Occipital lobe (tissue), 2 donors: ENCODE measurements around the gene OSGIN1. TPM values are rescaled to one million over a fixed set of nuclear protein-coding genes. Genes with fewer than 3 reads are reported as not detected.
A peak's percentile ranks its signal among the peaks of the same experiment; 100 is the strongest.
"Not testable (repeated sequence)": the region's sequence is repeated elsewhere in the genome, so short reads cannot be mapped to it uniquely, and the experiment has no call there.

ENCODE experiments used
- DNase-seq: peaks from one replicate; lab custom pipeline; 2025; lab: John Stamatoyannopoulos, UW
- total RNA-seq: library from RNA; depleted of rRNA; stranded (reverse); fragments of >200 nt; gene quantifications from one replicate; pipeline ENCODE4 v1.2.3, GENCODE V29; 2014

The OSGIN1 gene
- total RNA-seq, 1 donor from 2014 or later: 0.31 TPM

DNA sequence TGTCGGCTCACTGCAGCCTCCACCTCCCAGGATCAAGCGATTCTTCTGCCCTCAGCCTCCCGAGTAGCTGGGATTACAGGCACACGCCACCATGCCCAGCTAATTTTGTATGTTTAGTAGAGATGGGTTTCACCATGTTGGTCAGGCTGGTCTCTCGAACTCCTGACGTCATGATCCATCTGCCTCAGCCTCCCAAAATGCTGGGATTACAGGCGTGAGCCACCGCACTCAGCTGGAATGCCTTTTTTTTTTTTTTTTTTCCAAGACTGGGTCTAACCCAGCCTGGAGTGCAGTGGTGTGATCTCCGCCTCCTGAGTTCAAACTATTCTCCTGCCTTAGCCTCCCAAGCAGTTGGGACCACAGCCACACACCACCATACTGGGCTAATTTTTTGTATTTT lies 11.5 kb upstream of the OSGIN1 start:
- not testable (repeated sequence) for DNase-seq

DNA sequence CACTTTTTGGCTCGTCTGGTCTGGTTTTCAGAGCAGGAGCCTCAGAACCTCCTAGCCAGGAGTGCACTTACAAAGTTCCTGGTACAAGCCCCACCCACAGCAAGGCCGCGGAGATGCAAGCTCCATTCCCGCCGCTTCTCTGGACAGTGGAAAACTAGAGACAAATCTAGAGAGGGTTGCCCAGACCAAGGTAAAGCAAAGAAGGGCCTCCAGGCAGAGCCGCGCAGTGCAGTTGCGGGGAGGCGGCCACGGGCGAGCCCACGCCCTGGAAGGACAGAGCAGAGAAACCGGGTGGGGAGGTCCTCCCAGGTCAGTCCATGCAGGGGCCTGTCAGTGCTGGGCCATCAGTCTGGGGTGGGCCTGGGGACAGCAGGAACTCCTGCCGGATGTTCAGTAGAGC lies 11.0 kb upstream of the OSGIN1 start:
- no peak for DNase-seq

DNA sequence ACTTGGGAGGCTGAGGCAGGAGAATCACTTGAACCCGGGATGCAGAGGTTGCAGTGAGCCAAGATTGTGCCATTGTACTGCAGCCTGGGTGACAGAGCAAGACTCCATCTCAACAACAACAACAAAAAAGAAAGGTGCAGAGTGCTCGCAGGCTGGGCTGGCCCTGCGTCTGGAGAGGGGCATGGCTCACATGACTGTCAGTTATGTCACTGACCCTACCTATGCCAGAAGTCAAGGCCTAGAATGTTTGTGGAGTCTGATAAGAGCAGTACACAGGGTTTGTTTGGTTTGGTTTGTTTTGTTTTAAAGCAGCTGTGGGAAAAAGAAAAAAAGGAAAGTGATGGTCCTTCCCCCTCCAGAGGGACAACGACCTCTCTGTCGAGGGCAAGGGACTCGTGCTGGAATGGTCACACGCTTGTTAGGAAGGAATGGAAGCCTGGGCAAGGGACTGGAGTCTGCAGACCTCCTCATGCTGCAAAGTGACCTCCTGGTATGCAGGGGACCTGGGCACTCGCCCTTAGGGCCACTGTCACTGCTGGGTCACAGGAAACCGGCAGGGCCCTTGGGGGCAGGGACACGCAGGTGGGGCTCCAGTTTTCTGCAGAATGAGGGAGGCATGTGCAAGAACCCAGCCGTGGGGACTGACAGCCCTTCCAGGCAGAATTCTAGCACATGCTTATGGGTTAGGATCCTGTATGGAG lies 10.1 kb upstream of the OSGIN1 start:
- no peak for DNase-seq

- DNase-seq: no peak
These were observed 9.5 kb upstream of the OSGIN1 start for GRCh38 chr16:83943516-83944050.

DNA sequence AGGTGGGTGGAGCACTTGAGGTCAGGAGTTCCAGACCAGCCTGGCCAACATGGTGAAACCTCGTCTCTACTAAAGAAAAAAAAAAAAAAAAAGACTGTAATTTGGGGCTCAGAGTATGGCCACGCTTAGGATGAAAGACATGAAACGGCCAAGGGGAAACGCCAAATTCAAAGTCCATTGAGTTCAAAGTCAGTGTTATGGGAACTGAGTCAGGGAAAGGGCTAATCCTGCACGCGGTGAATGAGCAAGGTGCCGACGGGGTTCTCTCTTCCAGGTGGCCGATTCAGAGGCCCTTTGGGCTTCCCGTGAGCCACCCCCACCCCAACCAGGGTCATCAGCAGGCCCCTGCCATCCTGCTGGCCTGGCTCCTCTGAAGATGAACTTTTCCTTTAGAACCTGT lies 7.5 kb upstream of the OSGIN1 start:
- DNase-seq: no peak

DNA sequence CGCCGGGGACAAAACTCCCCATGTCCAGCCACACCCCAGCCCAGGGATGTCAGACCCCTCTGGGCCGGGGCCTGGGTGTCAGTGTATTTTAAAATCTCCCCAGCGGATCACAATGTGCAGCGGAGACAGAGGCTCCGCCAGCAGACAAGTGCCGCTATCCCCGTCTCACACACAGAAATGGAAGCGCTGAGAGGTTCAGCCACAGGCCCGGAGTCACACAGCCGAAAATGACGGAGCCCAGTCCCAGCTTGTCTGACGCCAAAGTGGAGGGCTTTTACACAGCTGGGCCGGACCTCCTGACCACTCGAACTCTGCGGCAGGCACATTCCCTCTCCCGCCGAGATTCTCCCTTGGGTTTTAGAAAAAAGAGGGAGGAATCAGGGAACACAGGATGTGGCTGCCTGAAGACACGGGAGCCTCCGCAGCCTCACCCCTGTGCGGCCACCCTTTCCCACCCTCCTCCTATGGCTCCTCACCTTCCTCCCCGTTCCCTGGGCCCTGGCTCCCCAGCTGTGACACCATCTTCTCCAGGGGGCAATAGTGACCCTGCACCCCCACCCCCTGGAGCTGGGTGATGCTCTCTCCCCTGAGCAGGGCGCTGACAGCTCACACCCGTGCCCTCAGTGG lies 6.8 kb upstream of the OSGIN1 start:
- no peak for DNase-seq

DNA sequence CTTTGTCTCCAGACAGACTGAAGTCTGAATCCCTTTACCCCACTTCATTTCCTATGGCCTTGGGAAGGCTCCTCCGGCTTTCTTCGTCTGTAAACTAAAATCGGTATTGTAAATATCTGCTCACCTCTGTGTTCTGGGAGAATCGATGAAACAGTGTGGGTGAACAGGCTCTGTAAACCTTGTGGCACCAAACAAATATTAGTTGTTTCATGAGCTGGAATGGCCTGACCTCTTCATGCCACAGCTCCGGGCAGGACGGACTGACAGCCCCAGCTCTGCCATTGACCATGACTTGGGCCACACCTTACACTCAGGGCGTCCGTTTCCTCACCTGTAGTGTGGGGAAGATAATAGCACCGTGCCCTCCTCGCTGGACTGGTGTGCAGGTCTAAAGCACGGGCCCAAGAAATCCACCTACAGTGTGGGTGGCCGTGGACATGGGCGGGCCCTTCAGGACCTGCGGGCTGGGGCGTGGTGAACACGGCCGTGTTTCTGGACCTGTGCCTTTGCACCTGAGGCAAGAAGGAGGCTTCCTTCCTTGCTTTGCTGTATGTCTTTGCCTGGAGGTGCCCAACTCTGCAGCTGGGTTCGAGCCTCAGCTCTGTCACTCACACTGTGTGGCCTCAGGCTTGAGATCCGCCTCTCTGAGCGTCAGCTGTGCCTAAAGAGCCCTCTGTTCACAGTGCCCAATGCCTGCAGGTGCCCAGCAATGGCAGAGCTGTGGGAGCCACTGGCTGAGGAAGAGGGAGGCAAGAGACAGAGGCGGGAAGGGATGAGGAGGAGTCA lies 6.1 kb upstream of the OSGIN1 start:
- no peak for DNase-seq

DNA sequence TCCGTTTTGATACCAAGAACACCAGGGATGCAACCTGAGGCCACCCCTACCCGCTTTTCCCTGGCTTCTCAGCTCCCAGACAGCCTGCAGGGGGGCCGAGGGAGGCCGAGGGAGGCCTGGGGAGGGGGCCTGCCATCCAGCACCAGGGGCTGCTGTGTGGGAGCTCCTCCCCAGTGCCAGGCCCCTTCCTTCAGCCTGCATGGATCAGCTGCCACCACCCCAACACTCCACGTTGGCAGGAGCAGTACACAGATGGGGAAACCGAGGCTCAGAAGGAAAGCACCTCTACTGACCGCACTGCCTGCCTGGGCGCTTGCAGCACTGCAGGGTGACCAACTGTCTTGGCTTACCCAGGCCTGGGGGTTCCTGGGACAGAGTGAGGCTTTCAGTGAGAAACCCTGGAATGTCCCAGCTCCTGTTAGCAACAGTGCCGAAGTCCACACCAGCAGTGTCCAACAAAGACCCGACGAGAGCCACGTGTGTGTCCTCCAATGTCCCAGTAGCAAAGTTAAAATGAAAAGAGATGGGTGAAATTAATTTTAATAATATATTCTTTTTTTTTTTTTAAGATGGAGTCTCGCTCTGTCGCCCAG lies 5.3 kb upstream of the OSGIN1 start:
- DNase-seq: no peak

DNA sequence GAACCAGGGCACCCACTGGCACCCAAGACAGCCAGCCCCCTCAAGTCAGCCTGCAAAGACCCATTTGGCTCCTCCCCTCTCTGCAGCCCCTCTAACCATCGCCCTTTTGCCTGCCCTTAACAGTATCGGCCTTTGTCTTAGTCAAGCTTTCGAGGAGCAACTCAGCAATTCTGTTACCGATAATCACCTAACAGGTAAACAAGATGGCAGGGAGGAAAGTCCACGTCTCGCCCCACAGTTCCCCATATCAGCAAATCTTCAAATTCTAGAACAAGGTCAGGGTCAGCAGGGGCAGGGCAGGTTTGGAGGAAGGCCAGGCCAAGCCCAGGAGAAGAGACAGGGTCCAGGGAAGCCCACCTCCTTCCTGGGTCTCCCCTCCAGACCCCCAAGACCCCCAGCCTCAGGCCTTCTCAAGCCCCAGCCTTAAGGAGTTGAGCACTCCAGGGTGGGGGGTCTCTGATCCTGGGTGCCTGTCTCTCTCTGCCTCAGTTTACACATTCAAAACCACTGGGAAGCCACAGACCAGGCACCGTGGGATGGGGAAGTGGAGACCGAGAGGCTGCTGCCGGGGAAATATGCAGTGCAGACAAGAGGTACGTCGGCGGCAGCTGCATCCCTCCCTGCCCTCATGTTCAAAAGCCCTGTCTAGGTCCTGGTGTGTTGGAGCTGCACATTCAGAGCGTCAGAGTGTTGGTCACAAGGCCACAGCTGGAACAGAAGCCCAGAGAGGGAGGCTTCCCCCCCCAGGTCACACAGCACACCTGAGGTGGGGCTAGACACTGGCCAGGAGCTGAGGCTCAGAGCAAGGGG lies 3.9 kb upstream of the OSGIN1 start:
- DNase-seq: no peak

- DNase-seq: no peak
These were observed 3.4 kb upstream of the OSGIN1 start for GRCh38 chr16:83949724-83950001.

DNA sequence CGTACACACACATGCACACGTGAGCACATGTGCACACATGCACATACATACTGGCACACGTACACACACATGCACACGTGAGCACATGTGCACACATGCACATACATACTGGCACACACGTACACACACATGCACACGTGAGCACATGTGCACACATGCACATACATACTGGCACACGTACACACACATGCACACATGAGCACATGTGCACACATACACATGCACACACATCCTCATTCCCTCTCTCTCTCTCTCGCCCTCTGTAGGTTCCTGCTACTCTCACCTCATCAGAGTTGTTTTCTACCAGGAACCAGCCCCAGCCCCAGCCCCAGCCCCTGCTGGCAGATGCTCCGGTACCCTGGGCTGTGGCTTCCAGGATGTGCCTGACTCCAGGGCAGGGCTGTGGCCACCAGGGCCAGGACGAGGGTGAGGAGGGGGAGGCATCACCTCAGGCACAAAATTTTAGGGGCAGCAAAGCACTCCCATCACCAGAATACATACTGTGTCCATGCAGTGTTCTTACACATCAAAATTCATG lies 2.1 kb upstream of the OSGIN1 start:
- DNase-seq: not testable (repeated sequence)

DNA sequence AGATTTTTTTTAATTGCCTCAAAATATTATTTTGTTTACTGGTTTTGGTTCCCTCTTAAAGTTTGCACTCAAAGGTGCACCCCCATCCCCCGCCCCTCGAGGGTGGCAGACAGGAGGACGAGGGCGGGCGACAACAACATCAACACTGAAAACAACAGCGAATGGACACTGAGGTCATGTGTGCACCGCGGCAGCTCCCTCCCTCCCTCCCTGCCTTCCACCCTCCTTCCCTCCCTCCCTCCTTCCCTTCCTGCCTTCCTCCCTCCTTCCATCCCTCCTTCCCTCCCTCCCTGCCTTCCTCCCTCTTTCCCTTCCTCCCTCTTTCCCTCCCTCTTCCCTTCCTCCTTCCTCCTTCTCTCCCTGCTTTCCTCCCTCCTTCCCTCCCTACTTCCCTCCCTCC lies 1.5 kb upstream of the OSGIN1 start:
- no peak for DNase-seq

- DNase-seq: no peak
These were observed 477 bp upstream of the OSGIN1 start for GRCh38 chr16:83952587-83952939.

GRCh38 chr16:83953796-83954576 lies 946 bp downstream of the OSGIN1 start:
- DNase-seq: no peak

DNA sequence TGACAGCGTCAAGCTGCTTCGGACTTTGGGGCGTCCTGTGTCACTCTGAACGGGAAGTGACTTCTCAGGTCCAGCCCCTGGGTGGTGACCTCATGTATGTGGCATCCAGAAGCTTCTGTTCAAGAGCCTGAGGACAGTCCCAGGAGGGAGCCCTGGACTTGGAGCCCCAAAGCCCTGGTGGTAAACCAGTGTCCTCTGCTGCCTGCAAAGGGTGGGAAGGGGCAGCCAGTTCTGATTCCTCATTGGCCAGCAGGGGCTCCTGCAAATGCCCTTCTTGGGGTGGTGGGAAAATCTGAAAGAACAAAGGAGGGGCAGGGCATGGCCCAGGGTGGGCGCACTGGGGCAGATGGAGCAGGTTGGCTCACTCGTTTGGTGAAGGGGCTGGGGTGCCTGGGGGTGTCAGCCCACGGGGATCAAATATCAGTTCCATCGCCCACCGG lies 1.6 kb downstream of the OSGIN1 start:
- no peak for DNase-seq

DNA sequence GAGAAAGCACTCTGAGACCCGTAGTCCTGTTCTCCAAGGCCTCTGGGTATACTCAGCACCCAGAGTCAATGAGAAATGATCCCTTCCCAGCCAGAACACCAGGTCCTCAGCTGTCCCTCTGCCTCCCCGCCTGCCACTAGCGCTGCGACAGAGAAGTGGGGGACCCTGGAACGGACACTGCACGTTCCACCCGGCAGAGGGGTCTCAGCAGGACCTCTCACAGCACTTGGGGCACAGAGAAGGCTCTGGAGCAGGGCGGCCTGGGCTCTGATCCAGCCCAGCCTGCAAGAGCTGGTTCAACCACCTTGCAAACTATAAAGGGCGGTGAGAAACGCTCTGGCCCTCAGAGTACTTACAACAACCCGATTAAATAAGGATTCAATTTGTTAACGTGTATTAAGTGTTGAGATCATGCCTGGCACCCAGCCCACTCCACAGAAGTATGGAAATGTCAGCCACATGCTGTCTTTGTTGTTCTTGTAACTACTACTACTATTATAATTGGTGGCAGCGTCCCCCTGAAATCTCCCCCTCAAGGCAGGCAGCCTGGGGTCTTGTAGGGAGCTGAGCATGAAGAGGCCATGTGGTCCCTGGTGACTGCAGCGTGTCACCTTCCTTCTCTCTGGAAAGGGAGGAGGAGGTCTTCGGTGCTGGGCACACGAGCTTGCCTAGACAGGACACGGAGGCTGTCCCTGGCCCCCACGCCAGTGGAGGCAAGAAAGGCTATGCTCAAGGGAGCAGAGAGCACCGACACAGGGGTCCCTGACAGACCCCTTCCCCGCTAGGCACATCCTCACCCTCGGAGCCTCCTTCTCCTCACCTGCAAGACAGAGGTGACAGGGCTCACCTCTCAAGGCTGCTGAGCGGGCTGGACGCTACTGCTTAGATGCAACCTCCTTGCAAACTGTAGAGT lies 2.4 kb downstream of the OSGIN1 start:
- no peak for DNase-seq

DNA sequence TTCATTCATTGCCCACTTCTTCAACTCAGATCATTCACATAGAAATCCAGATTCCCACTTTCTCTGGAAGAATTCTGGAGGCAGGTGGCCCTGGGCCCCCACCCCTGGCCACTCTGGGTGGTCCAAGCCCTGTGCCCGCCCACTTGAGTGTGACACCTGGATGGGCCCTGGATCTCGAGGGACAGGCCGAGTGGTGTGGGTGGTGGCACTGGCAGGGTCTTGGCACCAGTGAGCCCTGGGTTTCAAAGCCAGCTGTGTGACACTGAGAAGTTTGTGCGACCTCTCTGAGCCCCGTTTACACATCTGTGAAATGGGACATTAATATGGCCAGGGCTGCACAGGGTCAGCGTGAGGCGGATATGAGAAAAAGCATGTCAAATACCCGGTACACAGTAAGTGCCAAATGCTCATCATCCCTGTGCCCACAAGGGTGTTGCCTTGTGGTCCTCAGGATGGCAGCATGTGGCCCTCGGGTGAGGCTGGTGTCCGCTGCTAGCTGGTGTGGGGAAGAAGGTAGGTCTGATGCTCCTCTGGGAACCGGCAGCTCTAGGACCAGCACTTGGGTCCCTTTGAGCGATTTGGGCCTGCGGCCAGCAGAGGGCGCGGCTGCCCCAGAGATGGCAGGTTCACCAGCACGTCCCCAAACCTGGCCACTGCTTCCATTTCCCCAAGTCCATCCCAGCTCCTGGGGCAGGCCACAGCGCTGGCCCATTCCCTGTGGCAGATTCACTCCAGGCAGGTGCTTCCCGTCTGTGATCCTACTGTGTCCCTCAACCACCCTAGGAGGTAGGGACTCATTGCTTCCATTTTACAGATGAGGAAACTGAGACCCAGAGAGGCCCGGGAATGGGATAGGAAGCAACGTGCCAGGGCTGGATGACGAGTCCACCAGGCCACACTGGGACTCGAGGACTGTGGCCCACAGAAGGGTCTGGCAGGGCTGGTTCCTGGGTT lies 3.6 kb downstream of the OSGIN1 start:
- peak; percentile 51 for DNase-seq

GRCh38 chr16:83957296-83957855 lies 4.3 kb downstream of the OSGIN1 start:
- no peak for DNase-seq
